GM12873 (cell line): ENCODE data around the gene GDPD5.

Experiments used
- CTCF ChIP-seq: IDR thresholded peaks from 2 replicates; pipeline ENCODE4 v1.5.1; 2012; ENCODE audit warnings: low read depth, mild to moderate bottlenecking, moderate library complexity, low read length, control low read depth; ENCODE audit not compliant: insufficient read depth; ENCODE audit errors: missing control alignments

GDPD5 gene

GRCh38 chr11:75432911-75433321 is 92.8 kb downstream of the GDPD5 start, which contains the start of gene KLHL35:
KLHL35 (minus strand) TSS chr11:75433203; CDS start chr11:75430629, 2,574 bp downstream.
- TF ChIP-seq CTCF = no peak

GRCh38 chr11:75431533-75432525 is 93.9 kb downstream of the GDPD5 start:
- no peak for TF ChIP-seq CTCF

GRCh38 chr11:75430714-75431532 is 94.8 kb downstream of the GDPD5 start:
- no peak for TF ChIP-seq CTCF

- TF ChIP-seq CTCF = no peak
These were observed 95.6 kb downstream of the GDPD5 start for GRCh38 chr11:75429902-75430713.

- TF ChIP-seq CTCF = no peak
These were observed 96.2 kb downstream of the GDPD5 start for GRCh38 chr11:75429641-75429901.

- TF ChIP-seq CTCF = no peak
These were observed 96.6 kb downstream of the GDPD5 start for GRCh38 chr11:75428989-75429640.
